ENCODE measurements around the gene KCNB1. TPM values are rescaled to one million over a fixed set of nuclear protein-coding genes. Genes with fewer than 3 reads are reported as not detected.

The KCNB1 gene
- total and polyA plus RNA-seq, 2 donors = 3.5 to 7.6 TPM

DNA sequence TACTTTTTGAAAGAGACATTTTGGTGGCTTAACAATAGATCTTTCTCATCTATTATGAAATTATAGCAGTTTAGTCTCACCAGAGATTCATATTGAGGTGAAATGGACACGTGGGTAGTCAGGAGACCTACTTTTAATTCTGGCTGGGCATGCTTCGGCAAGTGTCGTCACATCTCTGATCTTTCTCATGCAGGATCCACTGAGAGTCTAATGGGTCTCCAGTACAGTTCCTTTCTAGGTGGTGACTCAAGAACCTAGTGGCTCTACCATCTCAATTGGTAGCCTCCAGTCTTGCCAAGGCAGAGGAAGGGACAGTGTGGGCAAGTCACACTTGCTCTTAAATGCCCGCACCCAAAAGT is 94.9 kb downstream of the KCNB1 start:
- Histone ChIP-seq H3K4me1 (ENCODE audit: insufficient read depth) (no peaks in the 10 kb centered on the region), H3K4me3 (ENCODE audit: low read depth, low read length) (no peak overlapping the region), H3K36me3 (ENCODE audit: insufficient read depth) (no peaks in the 10 kb centered on the region), H3K27ac (ENCODE audit: low read depth) (no peak overlapping the region)
- no peak for DNase-seq (ENCODE audit: extremely low spot score)
- 71% methylated on average over 4 of the region's 4 CpGs for WGBS

- no peak for DNase-seq (ENCODE audit: extremely low spot score)
- Histone ChIP-seq H3K4me3 (ENCODE audit: low read depth, low read length) (no peak overlapping the region), H3K36me3 (ENCODE audit: insufficient read depth) (no peaks in the 10 kb centered on the region), H3K4me1 (ENCODE audit: insufficient read depth) (no peaks in the 10 kb centered on the region), H3K27ac (ENCODE audit: low read depth) (no peak overlapping the region)
- WGBS = 49% methylated on average over 6 of the region's 6 CpGs
Observed at GRCh38 chr20:49386848-49387580, 95.5 kb downstream of the KCNB1 start.

- no peak for DNase-seq (ENCODE audit: extremely low spot score)
- no peaks in the 10 kb centered on the region for H3K4me1 ChIP-seq (ENCODE audit: insufficient read depth)
- H3K36me3 ChIP-seq (ENCODE audit: insufficient read depth) = no peaks in the 10 kb centered on the region
- no peak overlapping the region for H3K27ac ChIP-seq (ENCODE audit: low read depth)
- H3K4me3 ChIP-seq (ENCODE audit: low read depth, low read length) = no peak overlapping the region
- 76% methylated on average over 1 of the region's 1 CpG for WGBS
Observed at GRCh38 chr20:49385465-49385864, 97.0 kb downstream of the KCNB1 start.

DNA sequence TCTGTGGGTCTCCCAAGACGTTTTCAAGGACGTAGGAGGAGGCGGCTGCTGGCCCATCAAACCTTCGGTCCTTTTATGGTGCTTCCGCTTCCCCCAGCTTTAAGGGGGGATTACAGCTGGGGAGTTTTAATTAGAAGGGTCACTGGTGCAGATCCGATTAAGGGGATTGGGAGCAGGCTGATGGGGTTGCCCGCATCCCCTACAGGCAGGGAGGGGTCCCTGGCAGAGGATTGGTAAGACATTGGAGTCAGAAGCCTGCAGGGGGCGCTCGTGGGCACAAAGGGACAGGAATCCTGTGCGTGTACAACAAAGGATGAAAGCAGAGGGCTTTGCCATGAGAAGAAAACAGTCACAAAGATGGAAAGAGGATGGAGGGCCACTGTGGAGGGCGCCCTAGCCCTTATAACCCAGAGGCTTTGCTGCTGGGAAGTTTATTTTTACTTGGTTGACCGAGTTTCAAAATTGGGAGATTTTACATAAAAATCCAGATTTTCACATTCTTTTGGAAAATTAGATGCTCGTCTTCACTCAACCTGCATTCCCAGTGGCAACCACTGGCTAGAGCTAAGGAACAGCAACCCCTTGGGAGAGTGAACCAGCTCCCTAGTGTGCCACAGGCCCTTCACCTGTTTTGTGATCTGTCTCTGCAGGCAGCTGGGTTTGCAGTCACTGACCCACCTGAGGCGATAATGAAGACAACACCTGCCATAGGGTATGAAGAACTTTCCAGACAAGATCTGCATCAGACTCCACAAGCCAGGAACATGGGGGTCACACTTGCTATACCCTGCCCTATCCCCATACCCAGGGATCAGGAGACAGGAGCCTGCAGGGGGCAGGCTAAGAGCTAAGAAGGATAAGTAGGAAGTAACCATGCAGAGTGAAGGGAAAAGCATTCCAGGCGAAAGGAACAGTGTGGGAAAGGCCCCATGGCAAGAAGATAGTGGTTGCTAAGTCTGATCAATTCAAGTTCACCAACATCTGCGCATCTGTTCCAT is 97.7 kb downstream of the KCNB1 start:
- no peak for DNase-seq (ENCODE audit: extremely low spot score)
- Histone ChIP-seq H3K4me1 (ENCODE audit: insufficient read depth) (no peaks in the 10 kb centered on the region), H3K27ac (ENCODE audit: low read depth) (no peak overlapping the region), H3K4me3 (ENCODE audit: low read depth, low read length) (no peak overlapping the region), H3K36me3 (ENCODE audit: insufficient read depth) (no peaks in the 10 kb centered on the region)
- WGBS = 52% methylated on average over 16 of the region's 16 CpGs

DNA sequence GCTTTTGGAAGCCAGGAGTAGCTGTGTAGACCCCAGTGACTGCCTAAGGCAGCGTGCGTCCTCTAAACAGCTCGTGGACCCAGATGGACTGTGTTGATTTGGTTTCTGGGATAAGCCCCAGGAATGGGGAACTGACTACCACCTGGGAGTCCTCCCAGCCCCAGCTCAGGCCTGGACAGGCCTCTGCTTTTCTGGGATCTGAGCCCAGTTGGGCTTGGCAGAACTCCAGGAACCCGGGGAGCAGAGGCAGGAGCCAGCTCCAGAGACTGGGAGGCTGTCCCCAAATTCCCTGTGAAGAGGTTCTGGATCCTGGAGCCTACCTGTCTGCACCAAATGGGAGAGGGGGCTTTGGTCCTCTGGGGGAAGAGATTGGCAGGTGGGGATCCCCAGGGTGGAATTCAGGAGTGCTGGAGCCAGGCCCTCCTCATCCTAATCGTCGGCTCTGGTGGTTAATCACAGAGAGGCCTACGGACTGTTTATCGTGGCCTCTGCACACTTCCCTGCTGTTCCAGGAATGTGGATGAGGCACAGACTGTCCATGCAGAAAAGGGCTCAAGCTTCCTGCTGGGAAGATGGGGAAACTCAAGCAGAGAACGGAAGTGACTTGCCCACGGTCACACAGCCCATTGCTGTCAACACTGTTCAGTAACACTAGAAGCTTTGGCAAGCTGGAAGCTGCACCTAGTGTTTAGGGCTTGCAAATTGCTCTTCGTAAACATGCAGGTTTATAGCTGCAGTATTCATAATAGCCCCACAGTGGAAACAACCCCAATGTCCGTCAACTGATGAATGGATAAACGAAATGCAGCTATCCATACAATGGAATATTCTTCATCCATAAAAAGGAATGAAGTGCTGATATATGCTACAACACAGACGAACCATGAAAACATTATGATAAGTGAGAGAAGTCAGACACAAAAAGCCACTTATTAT is 100.6 kb downstream of the KCNB1 start:
- Histone ChIP-seq H3K4me1 (ENCODE audit: insufficient read depth) (no peaks in the 10 kb centered on the region), H3K27ac (ENCODE audit: low read depth) (no peak overlapping the region), H3K36me3 (ENCODE audit: insufficient read depth) (no peaks in the 10 kb centered on the region), H3K4me3 (ENCODE audit: low read depth, low read length) (no peak overlapping the region)
- no peak for DNase-seq (ENCODE audit: extremely low spot score)
- WGBS = 37% methylated on average over 14 of the region's 14 CpGs

DNA sequence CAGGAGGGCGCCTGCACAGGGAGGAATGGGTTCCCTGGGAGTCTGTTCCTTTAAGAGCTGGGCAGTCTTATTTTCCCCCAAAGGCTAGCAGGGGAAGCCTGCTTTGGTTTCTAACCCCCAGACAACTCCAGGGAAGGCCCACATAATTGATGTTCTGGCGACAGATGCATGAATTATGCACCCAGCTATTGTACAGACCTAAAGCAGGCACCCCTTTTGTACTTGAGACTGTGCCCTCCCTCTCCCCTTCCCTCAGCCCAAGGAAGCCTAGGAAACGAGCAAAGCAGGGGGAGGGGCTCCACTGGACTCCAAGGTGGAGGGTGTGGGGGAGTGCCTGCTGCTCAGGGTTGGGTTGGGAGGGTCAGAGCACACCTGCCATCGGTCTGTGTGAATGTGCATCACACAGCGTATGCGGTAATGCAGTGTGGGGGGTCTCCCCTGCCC is 102.1 kb downstream of the KCNB1 start:
- no peak for DNase-seq (ENCODE audit: extremely low spot score)
- H3K4me1 ChIP-seq (ENCODE audit: insufficient read depth) = no peaks in the 10 kb centered on the region
- no peak overlapping the region for H3K4me3 ChIP-seq (ENCODE audit: low read depth, low read length)
- WGBS = 47% methylated on average over 6 of the region's 6 CpGs
- no peaks in the 10 kb centered on the region for H3K36me3 ChIP-seq (ENCODE audit: insufficient read depth)
- H3K27ac ChIP-seq (ENCODE audit: low read depth) = no peak overlapping the region

GRCh38 chr20:49379338-49379737 is 103.1 kb downstream of the KCNB1 start:
- H3K4me3 ChIP-seq (ENCODE audit: low read depth, low read length) = no peak overlapping the region
- no peak overlapping the region for H3K27ac ChIP-seq (ENCODE audit: low read depth)
- WGBS = 87% methylated on average over 7 of the region's 7 CpGs
- no peaks in the 10 kb centered on the region for H3K36me3 ChIP-seq (ENCODE audit: insufficient read depth)
- no peaks in the 10 kb centered on the region for H3K4me1 ChIP-seq (ENCODE audit: insufficient read depth)
- DNase-seq (ENCODE audit: extremely low spot score) = no peak

DNA sequence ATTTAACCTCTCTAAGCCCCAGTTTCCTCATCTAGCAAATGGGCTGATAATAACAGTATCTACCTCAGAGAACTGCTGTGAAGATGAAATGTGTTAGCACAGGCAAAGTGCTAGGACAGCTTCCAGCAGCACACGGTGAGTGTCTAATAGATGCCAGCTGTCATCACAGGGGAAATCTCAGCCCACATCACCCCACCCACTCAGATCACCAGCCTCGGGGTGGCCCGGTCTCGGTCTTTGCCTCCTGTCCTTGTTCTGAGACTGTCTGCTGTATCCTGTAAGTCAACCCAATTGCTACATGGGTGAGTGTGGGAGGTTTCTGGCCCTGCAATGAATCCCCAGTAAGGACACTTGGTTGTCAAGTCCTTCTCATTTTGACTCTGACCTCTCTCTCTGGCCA is 105.1 kb downstream of the KCNB1 start:
- DNase-seq (ENCODE audit: extremely low spot score) = no peak
- H3K27ac ChIP-seq (ENCODE audit: low read depth) = no peak overlapping the region
- WGBS = 66% methylated on average over 4 of the region's 4 CpGs
- H3K36me3 ChIP-seq (ENCODE audit: insufficient read depth) = no peaks in the 10 kb centered on the region
- no peaks in the 10 kb centered on the region for H3K4me1 ChIP-seq (ENCODE audit: insufficient read depth)
- no peak overlapping the region for H3K4me3 ChIP-seq (ENCODE audit: low read depth, low read length)

- WGBS = 89% methylated on average over 3 of the region's 3 CpGs
- H3K4me3 ChIP-seq (ENCODE audit: low read depth, low read length) = no peak overlapping the region
- H3K4me1 ChIP-seq (ENCODE audit: insufficient read depth) = no peaks in the 10 kb centered on the region
- no peak for DNase-seq (ENCODE audit: extremely low spot score)
- H3K27ac ChIP-seq (ENCODE audit: low read depth) = no peak overlapping the region
- H3K36me3 ChIP-seq (ENCODE audit: insufficient read depth) = no peaks in the 10 kb centered on the region
Observed at GRCh38 chr20:49375170-49375569, 107.3 kb downstream of the KCNB1 start.

DNA sequence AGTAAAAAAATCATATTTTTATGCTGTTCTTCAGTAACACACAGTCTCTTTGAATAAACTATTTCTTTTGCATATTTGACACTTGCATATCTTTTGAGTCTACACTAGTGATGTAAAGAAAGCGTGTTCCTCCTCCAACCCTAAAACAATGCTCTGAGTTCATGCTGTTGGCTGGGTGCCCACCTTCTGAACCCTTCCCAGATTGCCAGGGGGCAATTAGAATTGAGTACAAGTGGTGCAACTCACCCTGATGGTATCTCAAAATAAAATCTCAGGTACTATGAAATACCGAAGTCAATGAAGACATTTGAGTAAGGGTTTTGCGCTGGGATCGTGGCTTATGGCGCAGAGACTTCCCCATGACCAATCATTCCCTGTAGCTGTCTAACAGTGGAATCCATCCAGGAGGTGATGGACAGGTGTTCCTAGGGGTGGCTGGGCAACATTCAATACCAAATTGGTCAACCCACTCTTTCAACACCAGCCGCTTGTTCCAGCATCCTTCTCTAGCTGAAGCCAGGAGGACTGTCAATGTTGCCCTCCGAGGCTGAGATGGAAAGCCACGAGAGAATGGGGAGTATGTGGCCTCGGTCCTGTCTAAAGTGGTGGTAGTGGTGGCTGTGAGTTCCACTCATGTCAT is 110.3 kb downstream of the KCNB1 start:
- H3K4me1 ChIP-seq (ENCODE audit: insufficient read depth) = no peaks in the 10 kb centered on the region
- no peaks in the 10 kb centered on the region for H3K36me3 ChIP-seq (ENCODE audit: insufficient read depth)
- no peak overlapping the region for H3K27ac ChIP-seq (ENCODE audit: low read depth)
- no peak for DNase-seq (ENCODE audit: extremely low spot score)
- WGBS = 92% methylated on average over 9 of the region's 9 CpGs
- no peak overlapping the region for H3K4me3 ChIP-seq (ENCODE audit: low read depth, low read length)

- Histone ChIP-seq H3K4me1 (ENCODE audit: insufficient read depth) (no peaks in the 10 kb centered on the region), H3K4me3 (ENCODE audit: low read depth, low read length) (no peak overlapping the region), H3K27ac (ENCODE audit: low read depth) (no peak overlapping the region), H3K36me3 (ENCODE audit: insufficient read depth) (no peaks in the 10 kb centered on the region)
- DNase-seq (ENCODE audit: extremely low spot score) = no peak
- WGBS = 50% methylated on average over 5 of the region's 5 CpGs
Observed at GRCh38 chr20:49368596-49368995, 113.9 kb downstream of the KCNB1 start.

- no peak overlapping the region for H3K4me3 ChIP-seq (ENCODE audit: low read depth, low read length)
- WGBS = 61% methylated on average over 5 of the region's 5 CpGs
- H3K36me3 ChIP-seq (ENCODE audit: insufficient read depth) = no peaks in the 10 kb centered on the region
- no peak overlapping the region for H3K27ac ChIP-seq (ENCODE audit: low read depth)
- no peaks in the 10 kb centered on the region for H3K4me1 ChIP-seq (ENCODE audit: insufficient read depth)
- DNase-seq (ENCODE audit: extremely low spot score) = no peak
Observed at GRCh38 chr20:49367113-49367512, 115.4 kb downstream of the KCNB1 start.

DNA sequence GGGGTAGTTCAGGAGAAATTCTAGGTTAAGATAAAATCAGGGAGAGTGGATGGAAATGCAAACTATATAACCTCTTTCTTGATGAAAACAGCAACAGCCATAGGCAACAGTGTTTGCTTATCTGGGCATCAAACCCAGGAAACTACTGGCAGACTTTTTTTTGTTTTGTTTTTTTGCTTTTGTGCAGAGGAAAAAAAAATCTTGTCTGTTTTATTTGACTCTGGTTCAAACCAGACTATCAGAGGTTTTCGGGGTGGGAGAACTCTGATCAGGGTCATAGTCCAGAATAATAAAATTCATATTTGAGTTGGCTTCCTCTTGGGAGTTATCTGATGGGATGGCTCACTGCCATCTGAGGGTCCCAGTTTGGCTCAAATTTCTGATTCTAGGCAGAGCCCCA is 115.8 kb downstream of the KCNB1 start:
- H3K36me3 ChIP-seq (ENCODE audit: insufficient read depth) = no peaks in the 10 kb centered on the region

More for the DNA sequence above, 115.8 kb downstream of the KCNB1 start:
- Histone ChIP-seq H3K4me1 (ENCODE audit: insufficient read depth) (no peaks in the 10 kb centered on the region), H3K27ac (ENCODE audit: low read depth) (no peak overlapping the region), H3K4me3 (ENCODE audit: low read depth, low read length) (no peak overlapping the region)
- DNase-seq (ENCODE audit: extremely low spot score) = no peak
- WGBS = 51% methylated on average over 1 of the region's 1 CpG
